NT2/D1 (cell line): Measurements from ENCODE around the gene HS2ST1.

Experiments
- YY1 ChIP-seq: IDR thresholded peaks from 2 replicates; pipeline ENCODE4 v1.6.1; 2011; ENCODE audit not compliant: insufficient read length, insufficient read depth
- ZNF274 ChIP-seq: IDR thresholded peaks from 2 replicates; pipeline ENCODE4 v1.6.1; 2011; ENCODE audit warnings: mild to moderate bottlenecking, low read depth, low read length

DNA sequence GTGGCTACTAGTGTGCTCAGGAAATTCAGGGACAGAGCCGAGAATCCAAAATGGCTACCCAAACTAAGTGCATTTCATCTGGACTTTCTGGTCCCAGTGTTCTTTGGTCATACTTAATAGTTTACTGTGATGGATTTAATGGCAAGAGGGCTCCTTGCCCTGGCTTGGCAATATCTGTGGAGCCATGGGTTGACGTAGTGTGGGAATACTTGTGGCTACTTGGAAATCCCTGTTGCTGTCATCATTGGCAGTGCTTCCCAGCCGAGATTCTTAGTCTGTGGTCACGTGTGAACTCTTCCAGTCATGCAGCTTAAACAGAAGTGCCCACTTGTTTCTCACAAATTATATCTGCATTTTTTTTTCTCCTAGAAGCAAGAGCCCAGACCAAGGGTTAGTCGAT, 198.9 kb downstream of the HS2ST1 start:
- TF ChIP-seq ZNF274 (no peak), YY1 (no peak)
